Measurements from ENCODE around the gene PTPRT. TPM values are rescaled to one million over a fixed set of nuclear protein-coding genes. Genes with fewer than 3 reads are reported as not detected.

The PTPRT gene
- total RNA-seq, 6 experiments from 2014 or later, result not detected

DNA sequence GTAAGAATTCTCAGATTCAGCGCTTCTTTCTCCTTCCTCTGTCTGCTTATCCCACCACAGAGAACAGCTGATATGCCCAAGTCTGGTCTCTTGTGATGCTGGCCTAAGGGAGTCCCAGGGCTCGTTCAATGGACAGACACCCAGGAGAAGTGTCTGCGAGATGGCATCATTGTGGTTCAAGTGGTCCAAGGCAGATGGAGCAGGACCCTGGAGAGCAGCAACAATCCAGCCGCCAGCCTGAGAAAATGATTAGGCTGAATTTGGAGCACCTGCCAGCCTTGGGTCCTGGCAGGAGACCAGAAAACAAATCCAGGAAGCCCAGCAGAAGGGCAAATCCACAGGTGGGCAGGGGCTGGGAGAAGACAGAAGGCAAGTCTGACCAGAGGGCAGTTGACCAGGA lies 145.8 kb downstream of the PTPRT start:
- Mint-ChIP-seq H3K27me3 (ENCODE audit: insufficient read depth) (peaks cover 1% of the 10 kb centered on the region; the same call in 1 of the 2 replicates), H3K27ac (no peak overlapping the region), H3K9me3 (peaks cover 50% of the 10 kb centered on the region), H3K4me3 (no peak overlapping the region), H3K36me3 (ENCODE audit: low read depth) (peaks cover 4% of the 10 kb centered on the region; the same call in 1 of the 2 replicates), H3K4me1 (ENCODE audit: low read depth) (no peaks in the 10 kb centered on the region)
- DNase-seq, result no peak
- TF ChIP-seq, protein P1, sequence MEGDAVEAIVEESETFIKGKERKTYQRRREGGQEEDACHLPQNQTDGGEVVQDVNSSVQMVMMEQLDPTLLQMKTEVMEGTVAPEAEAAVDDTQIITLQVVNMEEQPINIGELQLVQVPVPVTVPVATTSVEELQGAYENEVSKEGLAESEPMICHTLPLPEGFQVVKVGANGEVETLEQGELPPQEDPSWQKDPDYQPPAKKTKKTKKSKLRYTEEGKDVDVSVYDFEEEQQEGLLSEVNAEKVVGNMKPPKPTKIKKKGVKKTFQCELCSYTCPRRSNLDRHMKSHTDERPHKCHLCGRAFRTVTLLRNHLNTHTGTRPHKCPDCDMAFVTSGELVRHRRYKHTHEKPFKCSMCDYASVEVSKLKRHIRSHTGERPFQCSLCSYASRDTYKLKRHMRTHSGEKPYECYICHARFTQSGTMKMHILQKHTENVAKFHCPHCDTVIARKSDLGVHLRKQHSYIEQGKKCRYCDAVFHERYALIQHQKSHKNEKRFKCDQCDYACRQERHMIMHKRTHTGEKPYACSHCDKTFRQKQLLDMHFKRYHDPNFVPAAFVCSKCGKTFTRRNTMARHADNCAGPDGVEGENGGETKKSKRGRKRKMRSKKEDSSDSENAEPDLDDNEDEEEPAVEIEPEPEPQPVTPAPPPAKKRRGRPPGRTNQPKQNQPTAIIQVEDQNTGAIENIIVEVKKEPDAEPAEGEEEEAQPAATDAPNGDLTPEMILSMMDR (IDR thresholded peaks at IDR 0.05), result no peak

DNA sequence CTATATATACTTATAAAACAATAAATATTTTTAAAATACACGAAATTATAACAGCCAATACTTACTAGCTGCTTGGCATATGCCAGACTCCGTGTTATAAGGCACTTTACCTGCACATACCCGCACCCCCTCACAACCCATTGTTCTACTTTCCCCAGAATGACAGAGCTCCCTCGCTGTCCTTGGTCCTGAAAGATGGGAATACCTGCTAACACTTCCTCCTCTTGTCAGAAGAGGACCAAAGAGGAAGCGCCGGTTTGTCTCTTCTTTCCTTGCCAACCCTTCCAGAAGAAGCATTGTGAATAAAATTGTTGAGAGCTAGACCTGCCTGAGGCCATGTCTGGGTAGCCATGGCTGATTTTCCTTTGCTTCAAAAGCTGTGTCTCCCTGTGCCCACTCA lies 149.3 kb downstream of the PTPRT start:
- Mint-ChIP-seq H3K27me3 (ENCODE audit: insufficient read depth) (no peaks in the 10 kb centered on the region), H3K9me3 (peaks cover 41% of the 10 kb centered on the region), H3K27ac (no peak overlapping the region), H3K4me3 (no peak overlapping the region), H3K36me3 (ENCODE audit: low read depth) (no peaks in the 10 kb centered on the region), H3K4me1 (ENCODE audit: low read depth) (no peaks in the 10 kb centered on the region)
- TF ChIP-seq, protein P1 (IDR thresholded peaks at IDR 0.05), result no peak
- DNase-seq, result no peak

DNA sequence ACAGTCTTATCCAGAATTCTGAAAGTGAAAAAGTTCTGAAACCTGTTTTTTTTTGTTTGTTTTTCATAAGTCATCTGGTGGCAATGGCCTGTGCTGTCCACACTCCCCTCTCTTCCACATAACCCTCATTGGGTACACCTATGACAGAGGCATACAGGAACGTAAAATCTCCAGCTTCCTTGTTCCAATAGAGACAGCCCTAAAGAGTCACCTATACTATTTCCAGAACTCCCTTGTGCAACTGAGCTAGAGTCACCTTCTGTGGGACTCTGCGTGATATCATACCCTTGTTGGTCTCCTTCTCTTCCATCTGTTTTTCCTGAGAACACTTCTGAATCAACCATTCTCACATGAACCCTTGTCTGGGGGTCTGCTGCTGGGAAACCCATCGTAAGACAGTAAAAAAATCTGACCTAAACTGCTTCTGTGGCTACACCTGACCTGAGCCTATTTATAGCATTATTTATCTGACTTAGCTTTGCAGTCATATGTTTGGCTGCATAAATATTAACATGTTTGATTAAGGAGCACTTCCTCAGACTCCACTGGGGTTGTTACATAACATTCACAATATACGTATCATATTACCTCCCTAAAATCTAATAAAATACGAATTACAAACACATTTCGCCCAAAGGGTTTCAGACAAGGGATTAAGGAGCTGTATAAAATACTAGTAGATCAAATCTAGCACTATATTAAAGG lies 151.9 kb downstream of the PTPRT start:
- DNase-seq, result no peak
- Mint-ChIP-seq H3K27me3 (ENCODE audit: insufficient read depth) (no peaks in the 10 kb centered on the region), H3K27ac (no peak overlapping the region), H3K4me3 (no peak overlapping the region), H3K36me3 (ENCODE audit: low read depth) (no peaks in the 10 kb centered on the region), H3K4me1 (ENCODE audit: low read depth) (no peaks in the 10 kb centered on the region), H3K9me3 (peaks cover 37% of the 10 kb centered on the region)
- TF ChIP-seq, protein P1 (IDR thresholded peaks at IDR 0.05), result no peak

DNA sequence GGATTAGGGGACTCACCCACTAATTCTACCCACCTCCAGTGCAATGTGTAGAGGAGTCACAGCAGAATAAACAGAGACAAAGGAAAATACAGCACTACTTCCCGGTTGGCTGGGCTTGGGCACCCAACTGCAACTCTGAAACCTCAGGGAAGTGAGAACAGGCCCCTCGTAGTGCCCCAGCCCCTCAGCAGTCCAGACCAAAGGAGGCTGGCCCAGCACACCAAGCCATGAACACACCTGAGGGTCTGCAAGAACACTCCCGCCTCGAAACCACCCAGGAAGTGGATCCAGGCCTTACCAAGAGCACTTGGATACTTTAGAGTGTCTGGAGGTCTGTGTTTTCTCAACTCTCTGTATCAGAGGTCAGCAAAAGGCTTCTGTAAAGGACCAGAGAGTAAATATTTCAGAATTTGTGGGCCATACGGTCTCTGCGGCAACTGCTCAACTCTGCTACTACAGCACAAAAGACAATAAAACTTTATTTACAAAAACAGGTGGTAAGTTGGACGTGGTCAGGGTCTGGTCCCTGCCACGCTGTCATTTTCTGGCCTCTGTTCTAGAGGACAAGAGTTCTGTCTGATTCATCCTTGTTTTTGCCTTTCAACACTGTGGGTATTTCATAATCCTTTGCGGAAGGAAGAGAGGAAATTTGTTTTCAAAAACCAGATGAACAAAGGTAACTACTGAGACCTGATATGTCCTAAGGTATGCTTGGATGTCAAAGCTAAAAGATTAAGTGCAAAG lies 154.6 kb downstream of the PTPRT start:
- Mint-ChIP-seq H3K27ac (no peak overlapping the region), H3K27me3 (ENCODE audit: insufficient read depth) (no peaks in the 10 kb centered on the region), H3K9me3 (peaks cover 47% of the 10 kb centered on the region), H3K4me1 (ENCODE audit: low read depth) (no peaks in the 10 kb centered on the region), H3K36me3 (ENCODE audit: low read depth) (no peaks in the 10 kb centered on the region; the same call in 1 of the 2 replicates), H3K4me3 (no peak overlapping the region)
- TF ChIP-seq, protein P1 (IDR thresholded peaks at IDR 0.05), result no peak
- DNase-seq, result no peak

DNA sequence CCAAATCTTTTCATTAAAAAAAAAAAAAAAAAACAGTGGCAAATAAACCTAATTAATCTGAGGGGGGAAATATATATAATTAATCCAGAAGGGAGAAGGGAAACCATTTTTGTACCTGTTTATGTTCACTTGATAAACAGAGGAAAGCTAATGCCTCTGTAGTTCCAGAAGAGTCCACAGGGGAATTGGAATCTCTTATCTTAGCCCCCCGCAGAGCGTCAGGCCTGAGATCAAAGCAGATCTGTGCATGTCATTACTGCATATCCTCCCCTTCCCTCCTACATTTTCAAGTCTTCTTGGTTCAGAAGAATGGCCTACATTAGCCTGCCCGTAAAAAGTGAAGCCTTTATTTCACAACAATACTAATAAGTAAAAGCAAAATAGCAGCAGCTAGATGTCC lies 157.2 kb downstream of the PTPRT start:
- no peaks in the 10 kb centered on the region for H3K27me3 Mint-ChIP-seq (ENCODE audit: insufficient read depth)
- no peak overlapping the region for H3K27ac Mint-ChIP-seq
- TF ChIP-seq, protein P1 (IDR thresholded peaks at IDR 0.05), result no peak
- no peak for DNase-seq
- no peaks in the 10 kb centered on the region; the same call in 1 of the 2 replicates for H3K36me3 Mint-ChIP-seq (ENCODE audit: low read depth)
- H3K4me1 Mint-ChIP-seq (ENCODE audit: low read depth), result no peaks in the 10 kb centered on the region
- peaks cover 60% of the 10 kb centered on the region for H3K9me3 Mint-ChIP-seq
- no peak overlapping the region for H3K4me3 Mint-ChIP-seq
